HEK293T (cell line): ENCODE measurements around the gene ATP6AP2.

ENCODE experiments used
- CTCF ChIA-PET: fragments of 350-600 bp; formaldehyde crosslinking; extraction: SDS; loops from one replicate; lab custom pipeline; 2021; ENCODE audit warnings: antibody characterized with exemption, inconsistent platforms; lab: Yijun Ruan, JAX
- POLR2A ChIA-PET: fragments of 350-600 bp; formaldehyde crosslinking; extraction: SDS; loops from one replicate; lab custom pipeline; 2020; ENCODE audit warnings: antibody characterized with exemption, inconsistent platforms; lab: Yijun Ruan, JAX
- DNase-seq: peaks from one replicate; pipeline ENCODE4 v3.0.0; 2012; ENCODE audit warnings: mixed read lengths; ENCODE audit errors: extremely low spot score
- ARNT ChIP-seq: fragments of 450-650 bp; IDR thresholded peaks from 2 replicates; pipeline ENCODE4 v1.6.1; 2017; ENCODE audit warnings: mild to moderate bottlenecking
- BHLHE40 ChIP-seq: fragments of 450-650 bp; IDR thresholded peaks from 2 replicates; pipeline ENCODE4 v1.6.1; 2016; ENCODE audit warnings: mild to moderate bottlenecking, moderate library complexity, borderline replicate concordance
- CTBP1 ChIP-seq: fragments of 450-650 bp; IDR thresholded peaks from 2 replicates; pipeline ENCODE4 v1.6.1; 2016; ENCODE audit warnings: borderline replicate concordance
- ELF4 ChIP-seq: fragments of 450-650 bp; IDR thresholded peaks from 2 replicates; pipeline ENCODE4 v1.6.1; 2017; ENCODE audit warnings: antibody characterized with exemption
- FOXA1 ChIP-seq: fragments of 450-650 bp; IDR thresholded peaks from 2 replicates; pipeline ENCODE4 v1.6.1; 2016; ENCODE audit warnings: mild to moderate bottlenecking
- FOXK2 ChIP-seq: fragments of 450-650 bp; IDR thresholded peaks from 2 replicates; pipeline ENCODE4 v1.6.1; 2016; ENCODE audit warnings: mild to moderate bottlenecking
- FOXM1 ChIP-seq: fragments of 450-650 bp; IDR thresholded peaks from 2 replicates; pipeline ENCODE4 v1.6.1; 2017; ENCODE audit warnings: mild to moderate bottlenecking, borderline replicate concordance
- HDGF ChIP-seq: fragments of 450-650 bp; IDR thresholded peaks from 2 replicates; pipeline ENCODE4 v1.6.1; 2017; ENCODE audit warnings: antibody characterized with exemption, borderline replicate concordance
- L3MBTL2 ChIP-seq: fragments of 450-650 bp; conservative IDR thresholded peaks from 2 replicates; pipeline ENCODE4 v1.6.1; 2016; ENCODE audit warnings: mild to moderate bottlenecking
- LEF1 ChIP-seq: fragments of 450-650 bp; IDR thresholded peaks from 2 replicates; pipeline ENCODE4 v1.6.1; 2017; ENCODE audit warnings: mild to moderate bottlenecking, borderline replicate concordance
- NFRKB ChIP-seq: fragments of 450-650 bp; IDR thresholded peaks from 2 replicates; pipeline ENCODE4 v1.6.1; 2016; ENCODE audit warnings: mild to moderate bottlenecking, moderate library complexity
- PKNOX1 ChIP-seq: fragments of 450-650 bp; IDR thresholded peaks from 2 replicates; pipeline ENCODE4 v1.6.1; 2016
- SP1 ChIP-seq: fragments of 450-650 bp; IDR thresholded peaks from 2 replicates; pipeline ENCODE4 v1.6.1; 2017
- SUZ12 ChIP-seq: fragments of 450-650 bp; IDR thresholded peaks from 2 replicates; pipeline ENCODE4 v1.6.1; 2016; ENCODE audit warnings: mild to moderate bottlenecking
- TARDBP ChIP-seq: fragments of 450-650 bp; IDR thresholded peaks from 2 replicates; pipeline ENCODE4 v1.6.1; 2016
- ZNF384 ChIP-seq: fragments of 450-650 bp; IDR thresholded peaks from 2 replicates; pipeline ENCODE4 v1.6.1; 2016

Gene ATP6AP2

GRCh38 chrX:40615976-40616375, 35.2 kb downstream of the ATP6AP2 start:
- TF ChIP-seq SP1 (no peak), FOXK2 (no peak), ZNF384 (no peak), TARDBP (no peak), NFRKB (no peak), CTBP1 (no peak), ARNT (no peak), FOXA1 (no peak), HDGF (no peak), LEF1 (no peak), SUZ12 (no peak)
- DNase-seq = no peak
- POLR2A ChIA-PET = no interaction called here
- CTCF ChIA-PET = no interaction called here

GRCh38 chrX:40617566-40617965, 36.8 kb downstream of the ATP6AP2 start:
- no peak for TF ChIP-seq TARDBP
- TF ChIP-seq BHLHE40 = no peak
- TF ChIP-seq ARNT = no peak
- ChIA-PET CTCF (no interaction called here), POLR2A (no interaction called here)
- DNase-seq = no peak

DNA sequence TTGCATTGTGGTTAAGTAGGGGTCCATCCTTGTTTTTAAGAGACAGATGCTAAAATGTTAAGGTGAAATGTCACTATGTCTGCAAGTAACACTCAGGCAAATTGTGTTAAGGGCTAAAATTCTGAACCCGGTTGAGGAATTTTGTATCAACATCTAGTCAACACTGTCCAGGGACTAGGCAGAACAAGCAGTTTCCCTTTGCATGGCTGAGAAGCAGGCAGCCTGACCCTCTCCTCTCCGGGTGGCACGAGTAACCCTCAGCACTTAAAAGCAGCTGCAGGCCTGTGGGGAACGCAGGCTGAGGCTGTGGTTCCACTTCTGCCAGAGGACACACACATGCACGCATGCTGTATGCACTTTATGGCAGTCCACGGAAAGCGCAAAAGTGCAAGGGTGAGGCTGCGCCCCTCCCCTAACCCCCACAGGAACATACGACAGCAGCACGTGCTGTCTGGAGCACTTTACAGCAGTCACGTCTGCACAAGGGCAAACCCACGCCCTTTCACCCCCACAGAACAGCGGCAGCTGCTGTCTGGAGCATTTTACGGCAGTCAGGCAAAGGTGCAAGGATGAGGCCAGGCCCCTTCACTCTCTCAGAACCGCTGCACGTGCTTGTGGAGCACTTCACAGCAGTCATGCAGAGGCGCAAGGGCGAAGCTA, 41.8 kb downstream of the ATP6AP2 start:
- TF ChIP-seq FOXA1 = no peak
- TF ChIP-seq BHLHE40 = no peak
- no peak for TF ChIP-seq L3MBTL2
- no peak for TF ChIP-seq ARNT
- no peak for TF ChIP-seq FOXK2
- no peak for TF ChIP-seq NFRKB
- no peak for TF ChIP-seq TARDBP
- ChIA-PET CTCF (interaction anchor here (0.6 kb wide), 1 partner anchor 827 kb away, joined by 3 read pairs; no protein-coding TSS in a partner anchor), POLR2A (no interaction called here)
- DNase-seq = no peak

- DNase-seq = no peak
- ChIA-PET POLR2A (no interaction called here), CTCF (no interaction called here)
- TF ChIP-seq FOXM1 (no peak), FOXK2 (no peak), NFRKB (no peak), LEF1 (no peak), ELF4 (no peak), SUZ12 (no peak), TARDBP (no peak), FOXA1 (no peak), L3MBTL2 (no peak), HDGF (no peak), SP1 (no peak), ARNT (no peak), PKNOX1 (no peak), BHLHE40 (no peak)
These were observed 42.4 kb downstream of the ATP6AP2 start, which contains the start of gene MPC1L for GRCh38 chrX:40623139-40623536. MPC1L (plus strand) TSS chrX:40623428; CDS start chrX:40623566, 138 bp downstream.

DNA sequence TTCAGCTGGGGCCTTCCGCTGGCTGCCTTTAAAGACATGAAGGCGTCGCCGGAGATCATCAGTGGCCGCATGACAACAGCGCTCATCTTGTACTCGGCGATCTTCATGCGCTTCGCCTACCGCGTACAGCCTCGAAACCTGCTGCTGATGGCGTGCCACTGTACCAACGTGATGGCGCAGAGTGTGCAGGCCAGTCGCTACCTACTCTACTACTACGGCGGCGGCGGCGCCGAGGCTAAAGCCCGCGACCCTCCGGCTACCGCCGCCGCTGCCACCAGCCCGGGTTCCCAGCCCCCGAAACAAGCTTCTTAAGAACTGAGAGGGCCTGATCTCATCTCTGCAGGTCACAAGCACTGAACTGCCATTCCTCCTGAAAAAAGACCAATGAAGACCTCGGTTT, 42.9 kb downstream of the ATP6AP2 start:
- ChIA-PET CTCF (no interaction called here), POLR2A (no interaction called here)
- DNase-seq = no peak
- TF ChIP-seq SP1 (no peak), FOXA1 (no peak), L3MBTL2 (no peak), FOXK2 (no peak), BHLHE40 (no peak), FOXM1 (no peak), LEF1 (no peak), ZNF384 (no peak), ARNT (no peak), ELF4 (no peak), SUZ12 (no peak), TARDBP (no peak), CTBP1 (no peak)

GRCh38 chrX:40625294-40625693, 44.5 kb downstream of the ATP6AP2 start:
- ChIA-PET POLR2A (no interaction called here), CTCF (interaction anchor here (1.1 kb wide), 1 partner anchor 169 kb away, joined by 4 read pairs; no protein-coding TSS in a partner anchor)
- DNase-seq = no peak
- no peak for TF ChIP-seq HDGF
- no peak for TF ChIP-seq ELF4
- TF ChIP-seq SUZ12 = no peak
- TF ChIP-seq CTBP1 = no peak
- TF ChIP-seq FOXK2 = no peak
- no peak for TF ChIP-seq LEF1
- no peak for TF ChIP-seq L3MBTL2
- no peak for TF ChIP-seq PKNOX1
- TF ChIP-seq NFRKB = no peak

DNA sequence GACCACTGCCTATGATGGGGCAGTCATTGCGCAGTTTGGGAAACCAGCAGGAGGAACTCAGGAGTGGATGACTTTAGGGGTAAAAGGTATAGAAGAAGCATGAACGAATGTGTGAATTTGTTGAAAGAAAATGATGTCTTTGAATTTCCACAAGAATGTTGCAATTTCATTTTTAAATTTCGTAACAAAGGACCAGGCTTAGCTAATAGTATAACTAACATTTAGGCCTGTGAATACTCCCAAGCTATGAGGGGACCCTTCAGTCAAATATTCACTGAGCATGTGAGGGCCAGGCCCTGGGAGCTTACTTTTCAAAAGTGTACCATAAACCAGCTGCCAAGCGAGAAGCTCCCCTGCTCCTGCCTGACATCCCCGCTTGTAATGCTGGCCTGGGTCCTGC, 47.7 kb downstream of the ATP6AP2 start:
- no peak for DNase-seq
- no peak for TF ChIP-seq BHLHE40
- no peak for TF ChIP-seq L3MBTL2
- no peak for TF ChIP-seq CTBP1
- TF ChIP-seq SUZ12 = no peak
- TF ChIP-seq ARNT = no peak
- no peak for TF ChIP-seq NFRKB
- no peak for TF ChIP-seq FOXK2
- TF ChIP-seq FOXA1 = no peak
- TF ChIP-seq ELF4 = no peak
- TF ChIP-seq ZNF384 = no peak
- ChIA-PET POLR2A (no interaction called here), CTCF (interaction anchor here (0.6 to 1.1 kb wide), 2 partner anchors 17 to 84 kb away, joined by 3 read pairs; no protein-coding TSS in a partner anchor)
